Dedifferentiated amniotic fluid mesenchymal stem cell (primary cell): Measurements from ENCODE around the gene BPHL.
"Not testable (repeated sequence)": the region's sequence is repeated elsewhere in the genome, so short reads cannot be mapped to it uniquely, and the experiment has no call there.

Source experiments
- DNase-seq: peaks from one replicate; pipeline ENCODE4 v3.0.0-alpha.2; 2016; ENCODE audit errors: extremely low spot score

BPHL gene

GRCh38 chr6:3178666-3179065 lies 60.2 kb downstream of the BPHL start:
- DNase-seq: not testable (repeated sequence)

- not testable (repeated sequence) for DNase-seq
These were observed 61.4 kb downstream of the BPHL start for GRCh38 chr6:3179945-3180344.

GRCh38 chr6:3181105-3181504 lies 62.6 kb downstream of the BPHL start:
- no peak for DNase-seq

GRCh38 chr6:3183066-3183465 lies 64.6 kb downstream of the BPHL start:
- DNase-seq: no peak

- DNase-seq: no peak
These were observed 68.5 kb downstream of the BPHL start for GRCh38 chr6:3186974-3187382.

GRCh38 chr6:3188262-3188661 lies 69.8 kb downstream of the BPHL start:
- DNase-seq: no peak

GRCh38 chr6:3189192-3189591 lies 70.7 kb downstream of the BPHL start:
- DNase-seq: not testable (repeated sequence)

GRCh38 chr6:3190056-3190455 lies 71.5 kb downstream of the BPHL start:
- no peak for DNase-seq

GRCh38 chr6:3190779-3191178 lies 72.3 kb downstream of the BPHL start:
- DNase-seq: no peak

GRCh38 chr6:3193102-3193849 lies 74.8 kb downstream of the BPHL start:
- DNase-seq: no peak

GRCh38 chr6:3194535-3195419 lies 76.3 kb downstream of the BPHL start:
- DNase-seq: no peak

- no peak for DNase-seq
These were observed 76.8 kb downstream of the BPHL start for GRCh38 chr6:3195420-3195694.

- no peak for DNase-seq
These were observed 77.4 kb downstream of the BPHL start for GRCh38 chr6:3195695-3196497.

- no peak for DNase-seq
These were observed 78.3 kb downstream of the BPHL start for GRCh38 chr6:3196770-3197169.

GRCh38 chr6:3197734-3198133 lies 79.2 kb downstream of the BPHL start:
- not testable (repeated sequence) for DNase-seq

GRCh38 chr6:3199382-3199781 lies 80.9 kb downstream of the BPHL start:
- DNase-seq: no peak

GRCh38 chr6:3200682-3201081 lies 82.2 kb downstream of the BPHL start:
- DNase-seq: no peak

- no peak for DNase-seq
These were observed 82.9 kb downstream of the BPHL start for GRCh38 chr6:3201388-3201787.
